ENCODE measurements around the gene SEPTIN11. TPM values are rescaled to one million over a fixed set of nuclear protein-coding genes. Genes with fewer than 3 reads are reported as not detected.

The SEPTIN11 gene
- total and polyA plus RNA-seq, 9 of the 15 experiments (the other 6 are each of a cell fraction or from before 2014, with no cell fraction given): 25.7 to 142 (median 84.3) TPM

DNA sequence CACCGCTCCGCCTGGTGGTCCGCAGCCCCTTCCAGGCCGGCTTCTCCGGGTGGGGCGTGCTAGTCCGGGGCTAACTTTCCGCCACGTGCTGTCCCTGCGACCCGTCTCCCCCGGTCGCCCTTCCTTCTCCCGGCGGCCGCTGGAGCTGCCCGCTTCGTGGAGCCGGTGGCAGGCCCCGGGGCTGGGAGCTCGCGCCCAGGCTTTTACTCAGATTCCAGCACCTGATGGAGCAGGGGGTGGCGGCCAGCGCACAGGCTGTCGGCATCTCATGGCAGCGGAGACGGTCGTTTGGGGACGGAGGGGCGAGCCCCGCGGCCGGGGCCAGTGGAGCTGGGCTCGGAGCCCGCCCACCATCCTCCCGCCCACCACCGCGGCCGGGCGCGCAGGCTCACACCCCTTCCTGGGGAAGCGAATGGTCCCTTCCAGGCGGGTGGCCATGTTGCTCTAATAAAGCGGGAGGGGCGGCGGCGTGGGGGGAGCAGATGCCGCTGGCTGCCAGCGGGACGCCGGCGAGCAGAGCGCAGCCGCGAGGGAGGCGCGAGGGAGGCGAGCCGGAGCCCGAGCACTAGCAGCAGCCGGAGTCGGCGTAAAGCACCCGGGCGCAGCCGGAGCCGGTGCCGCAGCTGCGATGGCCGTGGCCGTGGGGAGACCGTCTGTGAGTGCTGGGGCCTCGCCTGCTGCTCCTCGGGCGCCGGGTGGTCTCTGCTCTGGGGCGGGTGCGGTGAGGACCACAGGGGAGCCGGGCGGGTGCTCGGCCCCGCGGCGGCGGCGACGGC lies at the start of gene SEPTIN11 (continued):
- TF ChIP-seq, protein P1, sequence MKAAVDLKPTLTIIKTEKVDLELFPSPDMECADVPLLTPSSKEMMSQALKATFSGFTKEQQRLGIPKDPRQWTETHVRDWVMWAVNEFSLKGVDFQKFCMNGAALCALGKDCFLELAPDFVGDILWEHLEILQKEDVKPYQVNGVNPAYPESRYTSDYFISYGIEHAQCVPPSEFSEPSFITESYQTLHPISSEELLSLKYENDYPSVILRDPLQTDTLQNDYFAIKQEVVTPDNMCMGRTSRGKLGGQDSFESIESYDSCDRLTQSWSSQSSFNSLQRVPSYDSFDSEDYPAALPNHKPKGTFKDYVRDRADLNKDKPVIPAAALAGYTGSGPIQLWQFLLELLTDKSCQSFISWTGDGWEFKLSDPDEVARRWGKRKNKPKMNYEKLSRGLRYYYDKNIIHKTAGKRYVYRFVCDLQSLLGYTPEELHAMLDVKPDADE (conservative IDR thresholded peaks at IDR 0.05; ENCODE audit: control insufficient read depth, low read depth, low read length): peak; percentile 57; the same call in 1 of the 2 replicates
- TF ChIP-seq TRIM24 (IDR thresholded peaks at IDR 0.05) (0 out of 4 replicates have a peak, but pooled peaks of 1 of the 2 experiments have one; percentile 8), HNRNPL (IDR thresholded peaks at IDR 0.05; ENCODE audit: low read depth, low read length) (peak; percentile 43; the same call in 1 of the 2 replicates), MCM2 (IDR thresholded peaks at IDR 0.05; ENCODE audit: low read depth) (no peak), CHD1 (IDR thresholded peaks at IDR 0.05; ENCODE audit: low read length) (peak; percentile 54), SIN3B (IDR thresholded peaks at IDR 0.05; ENCODE audit: low read depth) (peak; percentile 49; the same call in 1 of the 2 replicates), ELF1 (tag; IDR thresholded peaks at IDR 0.05) (no peak), POLR2G (IDR thresholded peaks at IDR 0.05; ENCODE audit: low read depth, low read length) (peak; percentile 96), SMARCA4 (IDR thresholded peaks at IDR 0.05) (no peak), LCOR (CRISPR knock-in tag; IDR thresholded peaks at IDR 0.05) (peak; percentile 66; the same call in 1 of the 2 replicates), XRCC5 (IDR thresholded peaks at IDR 0.05; ENCODE audit: low read depth, low read length) (0 out of 2 replicates have a peak, but pooled peaks have one; percentile 75), TARDBP (IDR thresholded peaks at IDR 0.05) (no peak), NONO (IDR thresholded peaks at IDR 0.05; ENCODE audit: low read depth in 2 of 2, low read length in 1 of 2) (peak; percentile 94 to 99), RUNX1 (IDR thresholded peaks at IDR 0.05; ENCODE audit: low read depth) (peak; percentile 18; the same call in 1 of the 2 replicates), FOXK1 (CRISPR knock-in tag; IDR thresholded peaks at IDR 0.05; ENCODE audit: borderline replicate concordance) (no peak), HNRNPLL (IDR thresholded peaks at IDR 0.05; ENCODE audit: low read depth, low read length, poor library complexity, severe bottlenecking) (peak; percentile 91)
- TF ChIP-seq, protein P2, sequence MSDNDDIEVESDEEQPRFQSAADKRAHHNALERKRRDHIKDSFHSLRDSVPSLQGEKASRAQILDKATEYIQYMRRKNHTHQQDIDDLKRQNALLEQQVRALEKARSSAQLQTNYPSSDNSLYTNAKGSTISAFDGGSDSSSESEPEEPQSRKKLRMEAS (CRISPR knock-in tag; IDR thresholded peaks at IDR 0.05): peak; percentile 75
- TF ChIP-seq, protein P3, sequence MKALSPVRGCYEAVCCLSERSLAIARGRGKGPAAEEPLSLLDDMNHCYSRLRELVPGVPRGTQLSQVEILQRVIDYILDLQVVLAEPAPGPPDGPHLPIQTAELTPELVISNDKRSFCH (CRISPR knock-in tag; IDR thresholded peaks at IDR 0.05): no peak
- TF ChIP-seq, protein P3 (tag; IDR thresholded peaks at IDR 0.05): no peak
- TF ChIP-seq, protein P4, sequence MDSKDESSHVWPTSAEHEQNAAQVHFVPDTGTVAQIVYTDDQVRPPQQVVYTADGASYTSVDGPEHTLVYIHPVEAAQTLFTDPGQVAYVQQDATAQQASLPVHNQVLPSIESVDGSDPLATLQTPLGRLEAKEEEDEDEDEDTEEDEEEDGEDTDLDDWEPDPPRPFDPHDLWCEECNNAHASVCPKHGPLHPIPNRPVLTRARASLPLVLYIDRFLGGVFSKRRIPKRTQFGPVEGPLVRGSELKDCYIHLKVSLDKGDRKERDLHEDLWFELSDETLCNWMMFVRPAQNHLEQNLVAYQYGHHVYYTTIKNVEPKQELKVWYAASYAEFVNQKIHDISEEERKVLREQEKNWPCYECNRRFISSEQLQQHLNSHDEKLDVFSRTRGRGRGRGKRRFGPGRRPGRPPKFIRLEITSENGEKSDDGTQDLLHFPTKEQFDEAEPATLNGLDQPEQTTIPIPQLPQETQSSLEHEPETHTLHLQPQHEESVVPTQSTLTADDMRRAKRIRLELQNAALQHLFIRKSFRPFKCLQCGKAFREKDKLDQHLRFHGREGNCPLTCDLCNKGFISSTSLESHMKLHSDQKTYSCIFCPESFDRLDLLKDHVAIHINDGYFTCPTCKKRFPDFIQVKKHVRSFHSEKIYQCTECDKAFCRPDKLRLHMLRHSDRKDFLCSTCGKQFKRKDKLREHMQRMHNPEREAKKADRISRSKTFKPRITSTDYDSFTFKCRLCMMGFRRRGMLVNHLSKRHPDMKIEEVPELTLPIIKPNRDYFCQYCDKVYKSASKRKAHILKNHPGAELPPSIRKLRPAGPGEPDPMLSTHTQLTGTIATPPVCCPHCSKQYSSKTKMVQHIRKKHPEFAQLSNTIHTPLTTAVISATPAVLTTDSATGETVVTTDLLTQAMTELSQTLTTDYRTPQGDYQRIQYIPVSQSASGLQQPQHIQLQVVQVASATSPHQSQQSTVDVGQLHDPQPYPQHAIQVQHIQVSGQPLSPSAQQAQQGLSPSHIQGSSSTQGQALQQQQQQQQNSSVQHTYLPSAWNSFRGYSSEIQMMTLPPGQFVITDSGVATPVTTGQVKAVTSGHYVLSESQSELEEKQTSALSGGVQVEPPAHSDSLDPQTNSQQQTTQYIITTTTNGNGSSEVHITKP (IDR thresholded peaks at IDR 0.05; ENCODE audit: partially characterized antibody): peak; percentile 99
- TF ChIP-seq, protein P5, sequence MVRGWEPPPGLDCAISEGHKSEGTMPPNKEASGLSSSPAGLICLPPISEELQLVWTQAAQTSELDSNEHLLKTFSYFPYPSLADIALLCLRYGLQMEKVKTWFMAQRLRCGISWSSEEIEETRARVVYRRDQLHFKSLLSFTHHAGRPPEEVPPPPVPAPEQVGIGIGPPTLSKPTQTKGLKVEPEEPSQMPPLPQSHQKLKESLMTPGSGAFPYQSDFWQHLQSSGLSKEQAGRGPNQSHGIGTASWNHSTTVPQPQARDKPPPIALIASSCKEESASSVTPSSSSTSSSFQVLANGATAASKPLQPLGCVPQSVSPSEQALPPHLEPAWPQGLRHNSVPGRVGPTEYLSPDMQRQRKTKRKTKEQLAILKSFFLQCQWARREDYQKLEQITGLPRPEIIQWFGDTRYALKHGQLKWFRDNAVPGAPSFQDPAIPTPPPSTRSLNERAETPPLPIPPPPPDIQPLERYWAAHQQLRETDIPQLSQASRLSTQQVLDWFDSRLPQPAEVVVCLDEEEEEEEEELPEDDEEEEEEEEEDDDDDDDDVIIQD (CRISPR knock-in tag; IDR thresholded peaks at IDR 0.05): no peak
